ENCODE measurements around the gene AQP12A. TPM values are rescaled to one million over a fixed set of nuclear protein-coding genes. Genes with fewer than 3 reads are reported as not detected.

AQP12A gene
- total and polyA plus RNA-seq, 10 of the 15 experiments (the other 5 are each of a cell fraction or from before 2014, with no cell fraction given): not detected

DNA sequence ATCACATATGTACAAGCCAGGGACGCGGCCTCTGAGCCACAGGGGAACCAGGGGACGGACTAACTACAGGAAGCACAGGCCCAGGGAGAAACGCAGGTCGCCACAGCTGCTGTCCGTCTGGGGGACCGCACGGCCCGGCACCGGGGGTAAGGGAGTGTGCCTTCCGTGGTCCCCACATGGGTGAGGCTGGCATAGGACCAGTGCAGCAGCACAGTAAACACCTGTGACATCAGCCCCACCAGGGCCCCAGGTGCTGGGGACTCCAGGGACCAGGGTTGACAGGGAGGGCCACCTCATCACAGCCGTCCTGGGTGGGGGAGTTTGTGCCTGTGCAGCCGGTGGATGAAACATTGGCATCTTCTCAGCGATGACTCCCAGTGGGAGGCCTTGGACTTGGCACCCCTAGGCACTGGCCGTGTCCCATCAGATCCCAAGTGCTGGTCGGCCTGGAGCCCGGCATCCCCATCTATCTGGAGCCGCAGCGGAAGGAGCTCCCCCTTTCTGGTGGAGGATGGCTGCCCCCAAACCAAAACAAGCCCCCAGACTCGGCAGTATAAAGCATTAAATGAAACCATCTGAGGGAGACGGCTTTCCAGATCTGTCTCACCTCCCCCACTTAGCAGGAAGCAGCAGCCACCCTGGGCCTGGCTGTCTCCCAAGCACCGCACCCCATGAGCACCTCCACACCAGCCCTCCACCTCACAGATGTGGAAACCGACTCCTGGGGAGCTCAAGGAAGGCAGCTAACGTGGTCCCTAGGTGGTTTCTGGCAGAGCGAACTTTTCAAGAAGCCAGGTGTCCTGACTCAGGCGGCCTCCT is 22.5 kb downstream of the AQP12A start:
- CTCF ChIA-PET: no interaction called here
- POLR2A ChIA-PET: no interaction called here
- Histone ChIP-seq H3K27ac (ENCODE audit: control insufficient read depth, insufficient read depth) (no peak overlapping the region), H2AFZ (ENCODE audit: control insufficient read depth, low read depth, low read length) (no peak overlapping the region), H3K79me2 (ENCODE audit: control insufficient read depth, insufficient read depth, low read length) (no peaks in the 10 kb centered on the region), H3K27me3 (replicated peaks in 1 of 2; ENCODE audit: control insufficient read depth in 2 of 2, insufficient read depth in 2 of 2, low read length in 1 of 2) (no peaks in the 10 kb centered on the region; a peak in 2 of 4 replicates), H3K4me2 (ENCODE audit: control insufficient read depth, insufficient read depth) (no peak overlapping the region), H4K20me1 (ENCODE audit: control insufficient read depth, insufficient read depth) (no peaks in the 10 kb centered on the region), H3K4me3 (no peak overlapping the region), H3K36me3 (ENCODE audit: control insufficient read depth in 2 of 2, insufficient read depth in 2 of 2, low read length in 1 of 2) (no peaks in the 10 kb centered on the region), H3K9me3 (replicated peaks; ENCODE audit: control insufficient read depth, insufficient read depth, low read length) (no peaks in the 10 kb centered on the region), H3K9ac (ENCODE audit: control insufficient read depth, insufficient read depth, low read length) (no peak overlapping the region), H3K4me1 (ENCODE audit: control insufficient read depth, insufficient read depth, low read length) (no peaks in the 10 kb centered on the region)
- no TSS peak for BruUV-seq (replicated peaks)
- 36% methylated on average over 26 of the region's 26 CpGs for WGBS (ENCODE audit: insufficient coverage, insufficient replicate concordance, low lambda C conversion rate, missing lambda C conversion rate)
- TF ChIP-seq NFXL1 (IDR thresholded peaks at IDR 0.05; ENCODE audit: borderline replicate concordance): no peak
- no peak for TF ChIP-seq KLF5 (IDR thresholded peaks at IDR 0.05; ENCODE audit: partially characterized antibody)
- DNase-seq (ENCODE audit: low read depth, low spot score) (no peak), FAIRE-seq (no peak), ATAC-seq (no peak)
- intact Hi-C loops (cut with micrococcal nuclease; ENCODE audit: unreplicated experiment): no loop called here
- RAD21 ChIA-PET (ENCODE audit: unreplicated experiment): no interaction called here
- in situ Hi-C loops (cut with MboI): no loop called here
- SMC1A ChIA-PET (ENCODE audit: uncharacterized antibody, unreplicated experiment): no interaction called here

DNA sequence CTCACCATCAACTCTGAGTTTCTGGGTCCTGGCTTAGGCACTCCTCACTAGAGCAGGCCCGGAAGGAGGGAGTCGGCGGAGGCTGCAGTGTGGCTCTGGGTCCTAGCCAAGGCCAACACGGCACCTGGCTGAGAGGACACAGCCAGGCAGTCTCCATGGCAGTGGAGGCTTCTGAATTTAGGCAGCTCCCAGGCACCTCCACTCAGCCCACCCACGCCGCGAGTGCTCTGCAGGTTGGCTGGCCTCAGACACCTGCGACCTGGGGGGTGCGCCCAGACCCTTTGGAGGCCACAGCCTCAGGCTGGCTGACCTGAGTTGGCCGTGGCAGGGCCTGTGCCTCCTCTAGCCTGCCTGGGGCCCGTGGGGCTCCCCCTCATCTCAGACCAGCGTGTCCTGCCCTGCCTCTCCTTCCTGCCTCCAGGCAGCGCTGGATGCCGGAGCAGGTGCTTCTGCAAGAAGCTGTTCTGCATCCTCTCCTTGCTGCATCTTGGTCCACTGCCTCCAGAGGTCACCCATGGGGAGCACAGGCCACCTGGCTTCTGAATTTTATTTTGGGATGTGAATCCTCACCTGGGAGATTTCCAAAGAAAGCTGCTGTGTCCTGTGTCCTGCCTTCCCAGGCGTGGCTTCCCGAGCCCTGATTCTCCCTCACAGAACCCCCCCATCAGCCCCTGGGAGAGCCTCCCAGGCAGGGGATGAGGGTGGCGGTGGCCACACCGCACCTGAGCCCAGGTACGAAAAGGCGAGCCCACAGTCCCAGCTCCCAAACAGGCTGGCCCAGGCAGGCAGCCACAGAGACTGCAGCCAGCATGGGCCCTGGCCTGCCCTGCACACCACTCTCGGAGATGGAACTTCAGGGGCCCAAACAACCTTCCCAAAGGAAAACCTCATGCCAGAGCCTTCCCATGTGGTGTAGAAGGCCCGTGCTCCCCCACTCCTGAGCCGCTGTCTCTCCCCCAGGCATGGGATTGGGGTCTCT is 23.4 kb downstream of the AQP12A start:
- H3K27ac ChIP-seq (ENCODE audit: control insufficient read depth, insufficient read depth): no peak overlapping the region
- ChIA-PET CTCF (no interaction called here), RAD21 (ENCODE audit: unreplicated experiment) (no interaction called here), POLR2A (interaction anchor here (0.5 kb wide), 1 partner anchor 384 kb away, joined by 3 read pairs; no protein-coding TSS in a partner anchor), SMC1A (ENCODE audit: uncharacterized antibody, unreplicated experiment) (no interaction called here)
- H3K4me3 ChIP-seq: no peak overlapping the region
- H3K27me3 ChIP-seq (replicated peaks in 1 of 2; ENCODE audit: control insufficient read depth in 2 of 2, insufficient read depth in 2 of 2, low read length in 1 of 2): no peaks in the 10 kb centered on the region; a peak in 1 of 4 replicates
- no peak overlapping the region for H3K9ac ChIP-seq (ENCODE audit: control insufficient read depth, insufficient read depth, low read length)
- no peaks in the 10 kb centered on the region for H3K79me2 ChIP-seq (ENCODE audit: control insufficient read depth, insufficient read depth, low read length)
- in situ Hi-C loops (cut with MboI): no loop called here
- WGBS (ENCODE audit: insufficient coverage, insufficient replicate concordance, low lambda C conversion rate, missing lambda C conversion rate): 42% methylated on average over 23 of the region's 23 CpGs
- H3K4me2 ChIP-seq (ENCODE audit: control insufficient read depth, insufficient read depth): no peak overlapping the region
- no peaks in the 10 kb centered on the region for H3K9me3 ChIP-seq (replicated peaks; ENCODE audit: control insufficient read depth, insufficient read depth, low read length)
- no peak for ATAC-seq
- H2AFZ ChIP-seq (ENCODE audit: control insufficient read depth, low read depth, low read length): no peak overlapping the region
- no TSS peak for BruUV-seq (replicated peaks)
- no peak for DNase-seq (ENCODE audit: low read depth, low spot score)
- FAIRE-seq: no peak
- no peaks in the 10 kb centered on the region for H3K36me3 ChIP-seq (ENCODE audit: control insufficient read depth in 2 of 2, insufficient read depth in 2 of 2, low read length in 1 of 2)
- no peaks in the 10 kb centered on the region for H3K4me1 ChIP-seq (ENCODE audit: control insufficient read depth, insufficient read depth, low read length)
- intact Hi-C loops (cut with micrococcal nuclease; ENCODE audit: unreplicated experiment): no loop called here
- no peaks in the 10 kb centered on the region for H4K20me1 ChIP-seq (ENCODE audit: control insufficient read depth, insufficient read depth)
- TF ChIP-seq ZBED1 (IDR thresholded peaks at IDR 0.05; ENCODE audit: borderline replicate concordance) (no peak), MYC (IDR thresholded peaks at IDR 0.05; ENCODE audit: insufficient read depth, insufficient read length, insufficient replicate concordance, low read length, severe bottlenecking) (no peak), SUZ12 (IDR thresholded peaks at IDR 0.05; ENCODE audit: unreplicated experiment) (no peak), BHLHE40 (IDR thresholded peaks at IDR 0.05; ENCODE audit: borderline replicate concordance in 1 of 2, low read depth in 2 of 2, low read length in 1 of 2) (no peak), CHD4 (IDR thresholded peaks at IDR 0.05) (no peak), NRF1 (conservative IDR thresholded peaks at IDR 0.05; ENCODE audit: low read depth, low read length) (no peak), ZNF274 (IDR thresholded peaks at IDR 0.05; ENCODE audit: insufficient read depth, insufficient read length) (no peak), RUNX3 (IDR thresholded peaks at IDR 0.05; ENCODE audit: low read length) (no peak), KAT2A (conservative IDR thresholded peaks at IDR 0.05; ENCODE audit: control insufficient read depth, low read depth, low read length) (no peak)
- TF ChIP-seq, protein P1, sequence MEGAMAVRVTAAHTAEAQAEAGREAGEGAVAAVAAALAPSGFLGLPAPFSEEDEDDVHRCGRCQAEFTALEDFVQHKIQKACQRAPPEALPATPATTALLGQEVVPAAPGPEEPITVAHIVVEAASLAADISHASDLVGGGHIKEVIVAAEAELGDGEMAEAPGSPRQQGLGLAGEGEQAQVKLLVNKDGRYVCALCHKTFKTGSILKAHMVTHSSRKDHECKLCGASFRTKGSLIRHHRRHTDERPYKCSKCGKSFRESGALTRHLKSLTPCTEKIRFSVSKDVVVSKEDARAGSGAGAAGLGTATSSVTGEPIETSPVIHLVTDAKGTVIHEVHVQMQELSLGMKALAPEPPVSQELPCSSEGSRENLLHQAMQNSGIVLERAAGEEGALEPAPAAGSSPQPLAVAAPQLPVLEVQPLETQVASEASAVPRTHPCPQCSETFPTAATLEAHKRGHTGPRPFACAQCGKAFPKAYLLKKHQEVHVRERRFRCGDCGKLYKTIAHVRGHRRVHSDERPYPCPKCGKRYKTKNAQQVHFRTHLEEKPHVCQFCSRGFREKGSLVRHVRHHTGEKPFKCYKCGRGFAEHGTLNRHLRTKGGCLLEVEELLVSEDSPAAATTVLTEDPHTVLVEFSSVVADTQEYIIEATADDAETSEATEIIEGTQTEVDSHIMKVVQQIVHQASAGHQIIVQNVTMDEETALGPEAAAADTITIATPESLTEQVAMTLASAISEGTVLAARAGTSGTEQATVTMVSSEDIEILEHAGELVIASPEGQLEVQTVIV (IDR thresholded peaks at IDR 0.05; ENCODE audit: borderline replicate concordance, partially characterized antibody): no peak
